ENCODE results near the gene MGAT4C.

DNA sequence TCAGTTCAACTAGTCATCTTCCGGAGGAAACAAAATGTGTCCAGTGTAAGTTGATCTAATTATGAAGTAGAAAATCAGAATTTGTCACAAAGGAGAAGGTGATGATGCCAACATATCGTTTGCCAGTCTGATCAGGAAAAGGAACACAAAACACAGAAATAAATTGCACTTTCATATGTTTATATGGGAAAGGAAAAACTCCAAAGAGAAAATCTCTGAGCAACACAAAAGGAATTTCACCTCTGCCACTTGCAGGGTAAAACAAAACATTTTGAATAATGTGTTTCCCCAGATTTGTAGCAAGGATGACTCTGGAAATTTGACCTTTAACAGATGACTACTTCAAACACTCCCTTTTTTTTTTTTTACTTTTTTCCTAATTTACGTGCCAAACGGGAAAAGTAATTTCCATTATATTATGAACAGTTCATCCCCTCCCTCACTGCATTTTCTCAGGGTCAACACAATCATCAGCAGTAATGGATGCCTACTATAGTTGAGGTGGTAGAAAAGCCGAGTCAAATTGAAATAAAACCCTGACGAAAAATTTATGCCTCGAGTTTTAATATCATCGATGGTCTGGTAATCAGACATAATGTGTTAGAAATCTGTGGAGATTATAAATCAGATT lies 25.6 kb downstream of the MGAT4C start:
- TF ChIP-seq POLR2A (IDR thresholded peaks at IDR 0.05), result no peak
- TF ChIP-seq, protein P1, sequence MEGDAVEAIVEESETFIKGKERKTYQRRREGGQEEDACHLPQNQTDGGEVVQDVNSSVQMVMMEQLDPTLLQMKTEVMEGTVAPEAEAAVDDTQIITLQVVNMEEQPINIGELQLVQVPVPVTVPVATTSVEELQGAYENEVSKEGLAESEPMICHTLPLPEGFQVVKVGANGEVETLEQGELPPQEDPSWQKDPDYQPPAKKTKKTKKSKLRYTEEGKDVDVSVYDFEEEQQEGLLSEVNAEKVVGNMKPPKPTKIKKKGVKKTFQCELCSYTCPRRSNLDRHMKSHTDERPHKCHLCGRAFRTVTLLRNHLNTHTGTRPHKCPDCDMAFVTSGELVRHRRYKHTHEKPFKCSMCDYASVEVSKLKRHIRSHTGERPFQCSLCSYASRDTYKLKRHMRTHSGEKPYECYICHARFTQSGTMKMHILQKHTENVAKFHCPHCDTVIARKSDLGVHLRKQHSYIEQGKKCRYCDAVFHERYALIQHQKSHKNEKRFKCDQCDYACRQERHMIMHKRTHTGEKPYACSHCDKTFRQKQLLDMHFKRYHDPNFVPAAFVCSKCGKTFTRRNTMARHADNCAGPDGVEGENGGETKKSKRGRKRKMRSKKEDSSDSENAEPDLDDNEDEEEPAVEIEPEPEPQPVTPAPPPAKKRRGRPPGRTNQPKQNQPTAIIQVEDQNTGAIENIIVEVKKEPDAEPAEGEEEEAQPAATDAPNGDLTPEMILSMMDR (IDR thresholded peaks at IDR 0.05), result no peak
